H1 (cell line): ENCODE measurements around the gene FOXJ2.

Experiments
- CEBPB ChIP-seq: IDR thresholded peaks from 2 replicates; pipeline ENCODE4 v1.6.1; 2012; ENCODE audit warnings: low read depth, low read length
- CHD7 ChIP-seq: fragments of 300-600 bp; sonication (generic); IDR thresholded peaks from 2 replicates; pipeline ENCODE4 v1.7.1; 2012; ENCODE audit warnings: low read length, moderate library complexity, mild to moderate bottlenecking, inconsistent platforms; ENCODE audit not compliant: insufficient replicate concordance
- CTCF ChIP-seq, 3 experiments: IDR thresholded peaks; 1 replicate in 2 of 3; 2 replicates in 1 of 3; pipeline versions ENCODE4 v1.5.1 to v1.6.1; 2011; ENCODE audit warnings: low read length in 3 of 3, mild to moderate bottlenecking in 3 of 3, inconsistent platforms in 2 of 3, low read depth in 1 of 3, moderate library complexity in 1 of 3; ENCODE audit not compliant: insufficient read depth in 1 of 3; ENCODE audit errors: control extremely low read depth in 1 of 3
- EZH2 ChIP-seq: fragments of 200-600 bp; sonication (generic); IDR thresholded peaks from 2 replicates; pipeline ENCODE4 v1.7.1; 2012; ENCODE audit warnings: low read depth, mild to moderate bottlenecking, moderate library complexity, low read length, inconsistent platforms; ENCODE audit not compliant: severe bottlenecking
- POLR2A ChIP-seq, 2 experiments: IDR thresholded peaks; 1 replicate in 1 of 2; 2 replicates in 1 of 2; pipeline ENCODE4 v1.6.1; 2011; ENCODE audit warnings: low read depth in 2 of 2, low read length in 2 of 2, mild to moderate bottlenecking in 2 of 2; ENCODE audit errors: control extremely low read depth in 1 of 2
- POU5F1 ChIP-seq: IDR thresholded peaks from 2 replicates; pipeline ENCODE4 v1.6.1; 2011; ENCODE audit warnings: low read depth, mild to moderate bottlenecking, low read length, moderate library complexity
- RAD21 ChIP-seq, 2 experiments: IDR thresholded peaks in 1 of 2; conservative IDR thresholded peaks in 1 of 2; 2 replicates each; pipeline ENCODE4 v1.6.1; 2011; ENCODE audit warnings: low read depth in 2 of 2, low read length in 2 of 2, improper control_type of control experiment in 1 of 2, inconsistent platforms in 1 of 2, mild to moderate bottlenecking in 1 of 2, moderate library complexity in 1 of 2
- TCF12 ChIP-seq: IDR thresholded peaks from 2 replicates; pipeline ENCODE4 v1.6.1; 2011; ENCODE audit warnings: low read depth, mild to moderate bottlenecking, low read length

- TF ChIP-seq POU5F1 (no peak), CTCF (IDR thresholded peaks at IDR 0.05; ENCODE audit: control extremely low read depth in 1 of 3, insufficient read depth in 1 of 3, low read depth in 1 of 3, low read length in 3 of 3) (no peak), CEBPB (no peak), POLR2A (IDR thresholded peaks at IDR 0.05; ENCODE audit: control extremely low read depth in 1 of 2, low read depth in 2 of 2, low read length in 2 of 2) (peak in 1 of 2 experiments; percentile 76; a peak in 1 of 3 replicates), RAD21 (IDR thresholded peaks at IDR 0.05 in 1 of 2, conservative IDR thresholded peaks at IDR 0.05 in 1 of 2; ENCODE audit: low read depth in 2 of 2, low read length in 2 of 2) (no peak), TCF12 (no peak), EZH2 (no peak), CHD7 (no peak)
Measured at GRCh38 chr12:8026291-8026900, 6.1 kb upstream of the FOXJ2 start.
